C4-2B (cell line): Measurements from ENCODE around the gene WDR49.

ENCODE experiments used
- H3K27ac ChIP-seq: fragments of 450-650 bp; 2 replicates; pipeline ENCODE4 v1.5.1; 2017
- ZFX ChIP-seq: fragments of 450-650 bp; IDR thresholded peaks from 2 replicates; pipeline ENCODE4 v1.6.1; 2017
- TF ChIP-seq, protein P1 (sequence below): fragments of 450-650 bp; conservative IDR thresholded peaks from 2 replicates; pipeline ENCODE4 v1.5.1; 2017; ENCODE audit warnings: mild to moderate bottlenecking

The WDR49 gene

GRCh38 chr3:167656821-167657220, 3.1 kb upstream of the WDR49 start:
- TF ChIP-seq ZFX, result no peak
- TF ChIP-seq, protein P1, sequence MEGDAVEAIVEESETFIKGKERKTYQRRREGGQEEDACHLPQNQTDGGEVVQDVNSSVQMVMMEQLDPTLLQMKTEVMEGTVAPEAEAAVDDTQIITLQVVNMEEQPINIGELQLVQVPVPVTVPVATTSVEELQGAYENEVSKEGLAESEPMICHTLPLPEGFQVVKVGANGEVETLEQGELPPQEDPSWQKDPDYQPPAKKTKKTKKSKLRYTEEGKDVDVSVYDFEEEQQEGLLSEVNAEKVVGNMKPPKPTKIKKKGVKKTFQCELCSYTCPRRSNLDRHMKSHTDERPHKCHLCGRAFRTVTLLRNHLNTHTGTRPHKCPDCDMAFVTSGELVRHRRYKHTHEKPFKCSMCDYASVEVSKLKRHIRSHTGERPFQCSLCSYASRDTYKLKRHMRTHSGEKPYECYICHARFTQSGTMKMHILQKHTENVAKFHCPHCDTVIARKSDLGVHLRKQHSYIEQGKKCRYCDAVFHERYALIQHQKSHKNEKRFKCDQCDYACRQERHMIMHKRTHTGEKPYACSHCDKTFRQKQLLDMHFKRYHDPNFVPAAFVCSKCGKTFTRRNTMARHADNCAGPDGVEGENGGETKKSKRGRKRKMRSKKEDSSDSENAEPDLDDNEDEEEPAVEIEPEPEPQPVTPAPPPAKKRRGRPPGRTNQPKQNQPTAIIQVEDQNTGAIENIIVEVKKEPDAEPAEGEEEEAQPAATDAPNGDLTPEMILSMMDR, result no peak
- H3K27ac ChIP-seq, result no peak overlapping the region

- TF ChIP-seq ZFX, result no peak
- TF ChIP-seq, protein P1, result no peak
- no peak overlapping the region for H3K27ac ChIP-seq
These were observed 587 bp downstream of the WDR49 start for GRCh38 chr3:167653155-167653554.

DNA sequence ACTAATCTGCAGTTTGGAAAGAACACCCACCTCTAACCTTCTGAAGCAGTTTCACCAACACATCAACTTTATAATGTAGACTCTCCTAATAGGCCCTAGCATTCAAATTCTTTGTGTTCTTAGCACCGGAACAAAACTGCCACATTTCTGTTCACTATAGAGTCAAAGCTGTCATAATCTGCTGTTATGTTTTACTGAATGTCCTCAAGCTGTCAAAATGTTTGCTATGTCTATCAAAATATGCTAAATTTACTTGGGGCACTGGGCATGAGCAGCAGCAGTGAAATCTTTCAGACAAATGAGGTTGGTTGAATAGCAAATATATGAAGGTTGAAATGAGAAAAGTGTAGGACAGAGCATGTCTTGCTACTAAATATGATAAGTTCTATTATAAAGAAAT, 1.9 kb downstream of the WDR49 start:
- no peak for TF ChIP-seq ZFX
- TF ChIP-seq, protein P1, result no peak
- H3K27ac ChIP-seq, result no peak overlapping the region

DNA sequence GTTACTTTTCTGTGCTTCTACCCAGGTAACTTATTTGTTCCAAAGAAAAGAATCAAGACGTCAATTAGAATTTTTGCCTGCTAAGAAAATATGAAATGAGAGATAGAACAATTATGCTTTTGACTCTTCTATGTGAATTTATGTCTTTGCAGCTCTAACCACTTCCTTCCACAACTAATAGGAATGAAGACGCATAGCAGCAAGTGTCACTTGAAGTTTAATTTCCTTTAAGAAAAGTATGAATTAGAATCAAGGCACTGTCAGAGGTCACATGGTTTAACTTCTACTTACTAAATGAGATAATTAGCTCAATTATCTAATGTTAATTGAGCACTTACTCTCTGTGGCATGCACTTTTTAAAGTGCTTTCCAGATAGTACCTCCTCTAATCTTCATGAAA, 3.3 kb downstream of the WDR49 start:
- no peak overlapping the region for H3K27ac ChIP-seq
- TF ChIP-seq, protein P1, result no peak
- TF ChIP-seq ZFX, result no peak

DNA sequence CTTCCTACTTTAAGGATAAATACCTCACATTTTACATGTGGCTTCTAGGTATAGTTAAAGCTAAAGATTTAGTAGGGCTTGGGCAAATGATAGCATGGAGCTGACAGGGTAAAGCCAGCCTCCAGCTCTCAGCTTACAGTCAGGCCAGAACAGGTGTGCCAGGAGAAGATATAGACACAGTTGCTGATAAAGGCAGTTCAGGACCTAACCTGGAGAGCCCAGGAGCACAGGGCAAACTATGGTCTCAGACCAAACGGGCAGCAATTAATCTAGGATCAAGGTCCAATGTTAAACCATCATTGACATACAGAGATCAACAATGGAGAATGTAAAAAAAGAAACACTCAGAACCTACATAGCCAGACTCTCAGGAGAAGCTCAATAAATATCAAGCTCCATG, 4.0 kb downstream of the WDR49 start:
- no peak overlapping the region for H3K27ac ChIP-seq
- TF ChIP-seq, protein P1, result no peak
- TF ChIP-seq ZFX, result no peak

- H3K27ac ChIP-seq, result no peak overlapping the region
- TF ChIP-seq, protein P1, result no peak
- TF ChIP-seq ZFX, result no peak
These were observed 9.1 kb downstream of the WDR49 start for GRCh38 chr3:167644611-167645010.

DNA sequence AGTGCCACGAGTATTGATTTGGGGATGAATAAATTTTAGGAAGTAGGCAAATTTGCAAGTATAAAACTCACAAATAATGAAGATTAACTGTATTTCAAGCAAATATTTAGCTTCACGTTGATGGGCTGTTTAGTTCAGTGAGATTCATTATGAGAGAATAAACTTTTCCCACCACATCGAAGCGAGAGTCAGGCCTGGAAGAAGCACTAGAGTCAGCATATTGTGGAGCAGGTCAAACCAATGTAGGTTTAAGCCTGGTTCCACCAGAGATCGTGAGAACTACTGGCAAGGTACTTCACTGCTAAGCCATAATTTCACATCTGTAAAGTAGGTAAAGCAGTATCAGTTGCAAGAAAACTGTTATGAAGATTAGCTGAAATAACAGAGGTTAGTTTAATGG, 22.3 kb downstream of the WDR49 start:
- no peak overlapping the region for H3K27ac ChIP-seq
- no peak for TF ChIP-seq ZFX
- TF ChIP-seq, protein P1, result no peak
